Suprapubic skin (tissue), 4 donors: Measurements from ENCODE around the gene BCKDHB. TPM values are rescaled to one million over a fixed set of nuclear protein-coding genes. Genes with fewer than 3 reads are reported as not detected.

Experiments
- DNase-seq, 2 donors: peaks; one replicate each; pipeline ENCODE4 v3.0.0-alpha.2; 2019; ENCODE audit warnings: low spot score in 2 of 2
- H3K27ac ChIP-seq: fragments of 200-600 bp; sonication (generic); one replicate; pipeline ENCODE4 v1.5.1; 2019
- H3K27me3 ChIP-seq: fragments of 200-600 bp; sonication (generic); one replicate; pipeline ENCODE4 v1.5.1; 2019
- H3K36me3 ChIP-seq: fragments of 200-600 bp; sonication (generic); one replicate; pipeline ENCODE4 v1.5.1; 2019
- H3K4me1 ChIP-seq: fragments of 200-600 bp; sonication (generic); one replicate; pipeline ENCODE4 v1.5.1; 2019
- H3K4me3 ChIP-seq: fragments of 200-600 bp; sonication (generic); one replicate; pipeline ENCODE4 v1.5.1; 2019; ENCODE audit warnings: mild to moderate bottlenecking
- H3K9me3 ChIP-seq: fragments of 200-600 bp; sonication (generic); one replicate; pipeline ENCODE4 v1.5.1; 2019
- EP300 ChIP-seq: sonication (generic); formaldehyde crosslinking; IDR thresholded peaks from one replicate; pipeline ENCODE4 v1.6.1; 2017; ENCODE audit warnings: antibody characterized with exemption
- POLR2A ChIP-seq, 2 donors: fragments of 450-650 bp; IDR thresholded peaks; one replicate each; pipeline ENCODE4 v1.6.1; 2017; ENCODE audit warnings: antibody characterized with exemption in 2 of 2, mild to moderate bottlenecking in 2 of 2, moderate library complexity in 2 of 2
- POLR2AphosphoS5 ChIP-seq, 3 donors: sonication (generic); formaldehyde crosslinking; IDR thresholded peaks; one replicate each; pipeline ENCODE4 v1.6.1; 2017; ENCODE audit warnings: antibody characterized with exemption in 3 of 3
- WGBS: methylation state at CpG from one replicate; pipeline ENCODE4 v1.1.5; 2018; 5-methylcytosine and 5-hydroxymethylcytosine counted together
- total RNA-seq, 4 donors: library from RNA; depleted of rRNA; stranded (reverse); fragments of >200 nt; gene quantifications; one replicate each; pipeline ENCODE4 v1.1.0, GENCODE V29; 2016
- TF ChIP-seq, protein P1 (sequence below), 2 donors: fragments of 200-600 bp in 1 of 2; fragments of 450-650 bp in 1 of 2; sonication (generic) in 1 of 2; IDR thresholded peaks; one replicate each; pipeline ENCODE4 v1.5.1; 2016 to 2019; ENCODE audit warnings: antibody characterized with exemption in 2 of 2, mild to moderate bottlenecking in 1 of 2, moderate library complexity in 1 of 2

The BCKDHB gene
- total RNA-seq, 4 donors from 2014 or later = 10.5 to 17.2 (median 14.1) TPM

DNA sequence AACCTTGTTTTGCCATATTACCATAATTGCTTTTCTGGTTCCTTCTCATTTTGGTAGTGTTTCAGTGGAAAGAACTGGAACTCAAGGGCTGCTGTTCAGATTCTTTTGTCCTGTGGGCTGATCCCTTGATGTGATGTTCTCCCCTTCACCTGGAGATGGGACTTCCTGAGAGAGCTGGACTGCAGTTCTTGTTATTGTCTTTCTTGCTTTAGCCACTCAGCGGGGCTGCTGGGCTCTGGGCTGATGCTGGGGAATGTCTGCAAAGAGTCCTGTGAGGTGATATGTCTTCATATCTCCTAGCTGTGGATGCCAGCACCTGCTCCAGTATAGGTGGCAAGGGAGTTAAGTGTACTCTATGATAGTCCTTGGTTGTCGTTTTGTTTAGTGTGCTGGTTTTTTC is 79.0 kb downstream of the BCKDHB start:
- Histone ChIP-seq H3K27me3 (no peaks in the 10 kb centered on the region), H3K4me1 (no peaks in the 10 kb centered on the region), H3K4me3 (no peak overlapping the region), H3K27ac (no peak overlapping the region), H3K9me3 (no peaks in the 10 kb centered on the region), H3K36me3 (no peaks in the 10 kb centered on the region)
- no peak for TF ChIP-seq EP300
- no peak for TF ChIP-seq POLR2A (IDR thresholded peaks at IDR 0.05)
- TF ChIP-seq POLR2AphosphoS5 (IDR thresholded peaks at IDR 0.05) = no peak
- TF ChIP-seq, protein P1, sequence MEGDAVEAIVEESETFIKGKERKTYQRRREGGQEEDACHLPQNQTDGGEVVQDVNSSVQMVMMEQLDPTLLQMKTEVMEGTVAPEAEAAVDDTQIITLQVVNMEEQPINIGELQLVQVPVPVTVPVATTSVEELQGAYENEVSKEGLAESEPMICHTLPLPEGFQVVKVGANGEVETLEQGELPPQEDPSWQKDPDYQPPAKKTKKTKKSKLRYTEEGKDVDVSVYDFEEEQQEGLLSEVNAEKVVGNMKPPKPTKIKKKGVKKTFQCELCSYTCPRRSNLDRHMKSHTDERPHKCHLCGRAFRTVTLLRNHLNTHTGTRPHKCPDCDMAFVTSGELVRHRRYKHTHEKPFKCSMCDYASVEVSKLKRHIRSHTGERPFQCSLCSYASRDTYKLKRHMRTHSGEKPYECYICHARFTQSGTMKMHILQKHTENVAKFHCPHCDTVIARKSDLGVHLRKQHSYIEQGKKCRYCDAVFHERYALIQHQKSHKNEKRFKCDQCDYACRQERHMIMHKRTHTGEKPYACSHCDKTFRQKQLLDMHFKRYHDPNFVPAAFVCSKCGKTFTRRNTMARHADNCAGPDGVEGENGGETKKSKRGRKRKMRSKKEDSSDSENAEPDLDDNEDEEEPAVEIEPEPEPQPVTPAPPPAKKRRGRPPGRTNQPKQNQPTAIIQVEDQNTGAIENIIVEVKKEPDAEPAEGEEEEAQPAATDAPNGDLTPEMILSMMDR (IDR thresholded peaks at IDR 0.05) = no peak
- DNase-seq = no peak
- WGBS = 95% methylated on average over 2 of the region's 2 CpGs

DNA sequence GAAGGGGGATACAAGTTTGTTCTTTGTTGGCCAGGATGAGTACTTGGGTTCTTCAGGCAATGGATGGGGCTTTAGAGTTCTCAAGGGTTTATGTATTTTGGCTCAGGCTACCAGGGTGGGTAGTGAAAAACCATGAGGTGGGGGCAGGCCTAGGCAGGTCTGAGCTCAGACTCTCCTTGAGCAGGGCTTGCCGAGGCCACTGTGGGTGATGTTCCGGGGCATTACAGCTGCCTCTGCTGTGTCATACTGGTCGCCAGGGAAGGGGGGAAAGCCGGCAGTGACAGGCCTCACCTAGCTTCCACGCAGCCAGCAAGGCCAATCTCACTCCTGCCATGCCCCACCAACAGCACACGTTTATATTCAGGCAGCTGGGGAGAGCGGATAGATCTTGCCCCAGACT is 79.6 kb downstream of the BCKDHB start:
- Histone ChIP-seq H3K9me3 (no peaks in the 10 kb centered on the region), H3K4me3 (no peak overlapping the region), H3K27me3 (no peaks in the 10 kb centered on the region), H3K4me1 (no peaks in the 10 kb centered on the region), H3K27ac (no peak overlapping the region), H3K36me3 (no peaks in the 10 kb centered on the region)
- 38% methylated on average over 6 of the region's 7 CpGs for WGBS
- DNase-seq = no peak
- TF ChIP-seq, protein P1 (IDR thresholded peaks at IDR 0.05) = no peak
- TF ChIP-seq POLR2A (IDR thresholded peaks at IDR 0.05) (no peak), POLR2AphosphoS5 (IDR thresholded peaks at IDR 0.05) (no peak), EP300 (no peak)

DNA sequence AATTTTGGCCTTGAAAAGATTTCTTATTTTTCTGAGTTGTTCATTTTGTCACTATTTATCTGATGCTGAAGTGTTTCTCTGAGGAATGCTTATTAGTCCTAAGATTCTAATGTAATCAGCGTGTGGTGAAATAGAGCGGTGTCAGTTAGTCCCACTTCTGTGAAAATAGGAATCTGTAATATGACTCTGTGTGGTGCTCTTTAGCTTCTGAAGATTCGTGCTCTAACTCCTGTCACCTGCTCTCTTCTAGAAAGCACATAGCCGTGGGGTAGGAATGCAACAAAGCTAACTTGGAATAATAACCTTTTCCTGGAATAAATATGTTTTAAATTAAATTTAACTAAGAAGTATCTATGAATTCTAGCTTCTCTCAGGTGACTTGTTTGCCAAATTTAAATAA is 90.4 kb downstream of the BCKDHB start:
- Histone ChIP-seq H3K36me3 (no peaks in the 10 kb centered on the region), H3K9me3 (no peaks in the 10 kb centered on the region), H3K4me3 (no peak overlapping the region), H3K4me1 (peaks cover 5% of the 10 kb centered on the region), H3K27ac (no peak overlapping the region), H3K27me3 (no peaks in the 10 kb centered on the region)
- WGBS = 63% methylated on average over 4 of the region's 4 CpGs
- no peak for DNase-seq
- TF ChIP-seq, protein P1 (IDR thresholded peaks at IDR 0.05) = no peak
- TF ChIP-seq EP300 (no peak), POLR2AphosphoS5 (IDR thresholded peaks at IDR 0.05) (no peak), POLR2A (IDR thresholded peaks at IDR 0.05) (no peak)

DNA sequence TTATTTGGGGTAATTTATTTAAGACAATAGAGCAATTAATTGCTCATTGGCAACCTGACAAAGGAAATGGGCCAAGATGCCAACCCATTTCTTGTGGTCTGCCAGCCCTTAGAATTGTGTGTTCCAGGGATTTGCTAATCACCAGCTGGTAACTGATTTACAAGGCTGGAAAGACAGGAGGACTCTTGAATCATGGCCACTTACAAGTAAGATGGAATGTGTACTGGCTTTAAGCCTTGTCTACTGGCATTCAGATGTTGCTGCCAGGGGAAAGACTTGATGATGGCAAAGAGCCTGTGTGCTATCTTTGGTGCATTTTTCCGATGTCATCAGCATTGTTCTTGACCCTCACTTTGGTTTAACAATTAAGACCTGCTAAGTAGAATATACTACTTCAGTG is 91.0 kb downstream of the BCKDHB start:
- Histone ChIP-seq H3K27ac (no peak overlapping the region), H3K4me3 (no peak overlapping the region), H3K27me3 (no peaks in the 10 kb centered on the region), H3K4me1 (peaks cover 5% of the 10 kb centered on the region), H3K36me3 (no peaks in the 10 kb centered on the region), H3K9me3 (no peaks in the 10 kb centered on the region)
- no peak for TF ChIP-seq POLR2A (IDR thresholded peaks at IDR 0.05)
- no peak for TF ChIP-seq EP300
- TF ChIP-seq, protein P1 (IDR thresholded peaks at IDR 0.05) = no peak
- no peak for TF ChIP-seq POLR2AphosphoS5 (IDR thresholded peaks at IDR 0.05)
- no peak for DNase-seq
- 32% methylated on average over 1 of the region's 1 CpG for WGBS

DNA sequence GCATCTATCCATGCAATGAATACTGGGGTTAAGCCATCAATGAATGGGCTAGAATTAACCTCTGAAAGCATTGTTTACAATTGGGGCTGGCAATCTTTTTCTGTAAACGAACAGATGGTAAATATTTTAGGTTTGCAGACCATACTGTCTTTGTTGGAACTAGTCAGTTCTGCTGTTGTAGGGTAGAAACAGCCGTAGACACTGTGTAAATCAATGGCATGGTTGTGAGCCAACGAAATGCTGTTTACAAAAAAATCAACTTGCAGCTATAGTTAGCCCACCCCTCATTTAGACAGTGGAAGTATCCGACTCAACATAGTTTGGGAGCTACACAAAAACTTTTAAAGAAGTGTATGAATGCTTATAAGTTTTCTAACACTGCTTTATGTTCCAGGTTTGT is 91.5 kb downstream of the BCKDHB start:
- TF ChIP-seq, protein P1 (IDR thresholded peaks at IDR 0.05) = no peak
- TF ChIP-seq POLR2AphosphoS5 (IDR thresholded peaks at IDR 0.05) = no peak
- no peak for TF ChIP-seq EP300
- no peak for TF ChIP-seq POLR2A (IDR thresholded peaks at IDR 0.05)
- Histone ChIP-seq H3K9me3 (no peaks in the 10 kb centered on the region), H3K27me3 (no peaks in the 10 kb centered on the region), H3K4me3 (no peak overlapping the region), H3K27ac (no peak overlapping the region), H3K36me3 (no peaks in the 10 kb centered on the region), H3K4me1 (peaks cover 5% of the 10 kb centered on the region)
- 86% methylated on average over 4 of the region's 4 CpGs for WGBS
- DNase-seq = no peak
